Mesenchymal stem cell (in vitro differentiated cells and primary cell): ENCODE results near the gene RBP3.

ENCODE experiments used
- DNase-seq: peaks from one replicate; pipeline ENCODE4 v3.0.0-alpha.2; 2013
- H2AFZ ChIP-seq: one replicate; pipeline ENCODE4 v1.6.1; 2013; ENCODE audit warnings: low read depth, mild to moderate bottlenecking, control low read depth, inconsistent platforms, low read length, moderate library complexity
- H2AK5ac ChIP-seq: 2 replicates; pipeline ENCODE4 v1.6.1; 2013; ENCODE audit warnings: low read length, moderate library complexity, mild to moderate bottlenecking, inconsistent platforms; ENCODE audit not compliant: severe bottlenecking
- H2BK120ac ChIP-seq: one replicate; pipeline ENCODE4 v1.6.1; 2013; ENCODE audit warnings: low read depth, mild to moderate bottlenecking, inconsistent platforms, low read length, moderate library complexity
- H2BK12ac ChIP-seq, 2 experiments: one replicate each; pipeline ENCODE4 v1.6.1; 2013; ENCODE audit warnings: inconsistent platforms in 2 of 2, low read length in 2 of 2, mild to moderate bottlenecking in 2 of 2, moderate library complexity in 2 of 2, control low read depth in 1 of 2
- H2BK15ac ChIP-seq: one replicate; pipeline ENCODE4 v1.6.1; 2013; ENCODE audit warnings: mild to moderate bottlenecking, low read depth, inconsistent platforms; ENCODE audit not compliant: poor library complexity, severe bottlenecking
- H2BK5ac ChIP-seq: 2 replicates; pipeline ENCODE4 v1.6.1; 2013; ENCODE audit warnings: low read depth, mild to moderate bottlenecking, low read length, control low read depth, inconsistent platforms; ENCODE audit not compliant: poor library complexity, severe bottlenecking
- H3K14ac ChIP-seq, 2 experiments: one replicate each; pipeline ENCODE4 v1.6.1; 2013; ENCODE audit warnings: inconsistent platforms in 2 of 2, low read length in 2 of 2, control low read depth in 1 of 2, mild to moderate bottlenecking in 1 of 2, moderate library complexity in 1 of 2
- H3K18ac ChIP-seq, 2 experiments: one replicate each; pipeline ENCODE4 v1.6.1; 2013; ENCODE audit warnings: inconsistent platforms in 2 of 2, low read length in 2 of 2, control low read depth in 1 of 2, low read depth in 1 of 2, mild to moderate bottlenecking in 1 of 2
- H3K23ac ChIP-seq, 2 experiments: one replicate each; pipeline ENCODE4 v1.6.1; 2013; ENCODE audit warnings: inconsistent platforms in 2 of 2, low read length in 2 of 2, mild to moderate bottlenecking in 2 of 2, moderate library complexity in 2 of 2, control low read depth in 1 of 2
- H3K27ac ChIP-seq: 2 replicates; pipeline ENCODE4 v1.5.1; 2013; ENCODE audit warnings: mild to moderate bottlenecking, moderate library complexity, low read length, control low read depth, inconsistent platforms; ENCODE audit not compliant: poor library complexity, severe bottlenecking
- H3K27me3 ChIP-seq, 2 experiments: 2 replicates each; pipeline versions ENCODE4 v1.6.1 to v1.7.0; 2013; ENCODE audit warnings: low read length in 2 of 2, mild to moderate bottlenecking in 2 of 2, moderate library complexity in 2 of 2, control low read depth in 1 of 2, inconsistent platforms in 1 of 2; ENCODE audit not compliant: control insufficient read depth in 1 of 2, insufficient read depth in 1 of 2
- H3K36me3 ChIP-seq, 2 experiments: 2 replicates each; pipeline versions ENCODE4 v1.6.1 to v1.7.0; 2013; ENCODE audit warnings: low read length in 2 of 2, control low read depth in 1 of 2, inconsistent platforms in 1 of 2, low read depth in 1 of 2, mild to moderate bottlenecking in 1 of 2; ENCODE audit not compliant: insufficient read depth in 2 of 2, control insufficient read depth in 1 of 2
- H3K4ac ChIP-seq, 2 experiments: one replicate each; pipeline ENCODE4 v1.6.1; 2013; ENCODE audit warnings: inconsistent platforms in 2 of 2, low read length in 2 of 2, mild to moderate bottlenecking in 2 of 2, moderate library complexity in 2 of 2, control low read depth in 1 of 2, low read depth in 1 of 2
- H3K4me1 ChIP-seq: 2 replicates; pipeline ENCODE4 v1.6.1; 2013; ENCODE audit warnings: low read depth, low read length, control low read depth; ENCODE audit not compliant: control insufficient read depth, insufficient read depth
- H3K4me2 ChIP-seq: 2 replicates; pipeline ENCODE4 v1.6.1; 2013; ENCODE audit warnings: low read length, mild to moderate bottlenecking, inconsistent platforms; ENCODE audit not compliant: poor library complexity, severe bottlenecking
- H3K4me3 ChIP-seq, 2 experiments: 2 replicates each; pipeline versions ENCODE4 v1.5.1 to v1.7.0; 2013; ENCODE audit warnings: low read length in 2 of 2, mild to moderate bottlenecking in 2 of 2, control low read depth in 1 of 2, low read depth in 1 of 2; ENCODE audit not compliant: insufficient read depth in 1 of 2
- H3K79me1 ChIP-seq: replicated peaks from 2 replicates; pipeline ENCODE4 v1.6.1; 2013; ENCODE audit warnings: mild to moderate bottlenecking, control low read depth, low read length, inconsistent platforms; ENCODE audit not compliant: poor library complexity, severe bottlenecking
- H3K9ac ChIP-seq: 2 replicates; pipeline ENCODE4 v1.7.0; 2013; ENCODE audit warnings: mild to moderate bottlenecking, low read length, moderate library complexity
- H3K9me3 ChIP-seq: 2 replicates; pipeline ENCODE4 v1.7.0; 2013; ENCODE audit warnings: mild to moderate bottlenecking, low read length; ENCODE audit not compliant: control insufficient read depth
- H4K8ac ChIP-seq: one replicate; pipeline ENCODE4 v1.6.1; 2013; ENCODE audit warnings: inconsistent platforms, mild to moderate bottlenecking, low read length, moderate library complexity
- H4K91ac ChIP-seq: one replicate; pipeline ENCODE4 v1.6.1; 2013; ENCODE audit warnings: mild to moderate bottlenecking, low read length, inconsistent platforms
- WGBS: methylation state at CpG from one replicate; pipeline ENCODE4 v1.1.7; 2013; ENCODE audit warnings: mixed read lengths; 5-methylcytosine and 5-hydroxymethylcytosine counted together

RBP3 gene

GRCh38 chr10:47318706-47319105 lies 29.5 kb upstream of the RBP3 start:
- no peak overlapping the region for H3K27ac ChIP-seq
- H3K4me3 ChIP-seq, result no peak overlapping the region
- H3K9me3 ChIP-seq, result no peaks in the 10 kb centered on the region
- WGBS, result 67% methylated on average over 9 of the region's 9 CpGs
- no peaks in the 10 kb centered on the region for H3K36me3 ChIP-seq
- no peak overlapping the region for H3K14ac ChIP-seq
- no peak overlapping the region for H2AFZ ChIP-seq
- H3K4me2 ChIP-seq, result no peak overlapping the region
- peaks cover 34 to 47% of the 10 kb centered on the region in 2 experiments for H3K27me3 ChIP-seq
- no peak overlapping the region for H2BK15ac ChIP-seq
- H4K91ac ChIP-seq, result no peak overlapping the region
- H2BK5ac ChIP-seq, result no peak overlapping the region
- no peak overlapping the region for H2AK5ac ChIP-seq
- H3K18ac ChIP-seq, result no peak overlapping the region
- no peak overlapping the region for H3K23ac ChIP-seq
- no peak overlapping the region for H3K9ac ChIP-seq
- no peak overlapping the region for H2BK120ac ChIP-seq
- DNase-seq, result no peak
- H3K4ac ChIP-seq, result no peak overlapping the region
- no peak overlapping the region for H2BK12ac ChIP-seq
- no peaks in the 10 kb centered on the region for H3K4me1 ChIP-seq
- H4K8ac ChIP-seq, result no peak overlapping the region
- H3K79me1 ChIP-seq, result no peaks in the 10 kb centered on the region

- no peaks in the 10 kb centered on the region for H3K9me3 ChIP-seq
- DNase-seq, result no peak
- H3K4me3 ChIP-seq, result no peak overlapping the region
- no peak overlapping the region for H2AK5ac ChIP-seq
- no peak overlapping the region for H3K18ac ChIP-seq
- WGBS, result 80% methylated on average over 8 of the region's 8 CpGs
- no peaks in the 10 kb centered on the region for H3K4me1 ChIP-seq
- no peak overlapping the region for H4K8ac ChIP-seq
- H3K9ac ChIP-seq, result no peak overlapping the region
- peaks cover 35 to 58% of the 10 kb centered on the region in 2 experiments for H3K27me3 ChIP-seq
- no peak overlapping the region for H2BK120ac ChIP-seq
- H3K36me3 ChIP-seq, result no peaks in the 10 kb centered on the region
- no peak overlapping the region for H3K14ac ChIP-seq
- no peak overlapping the region for H2BK5ac ChIP-seq
- no peak overlapping the region for H3K27ac ChIP-seq
- H2AFZ ChIP-seq, result no peak overlapping the region
- H3K79me1 ChIP-seq, result no peaks in the 10 kb centered on the region
- H4K91ac ChIP-seq, result no peak overlapping the region
- no peak overlapping the region for H2BK12ac ChIP-seq
- no peak overlapping the region for H3K4me2 ChIP-seq
- no peak overlapping the region for H3K23ac ChIP-seq
- no peak overlapping the region for H3K4ac ChIP-seq
- H2BK15ac ChIP-seq, result no peak overlapping the region
Measured at GRCh38 chr10:47319784-47320183, 28.4 kb upstream of the RBP3 start.

GRCh38 chr10:47320812-47321211 lies 27.4 kb upstream of the RBP3 start:
- Histone ChIP-seq H4K91ac (no peak overlapping the region), H2BK15ac (no peak overlapping the region), H3K4me3 (no peak overlapping the region), H2BK12ac (no peak overlapping the region), H3K9ac (no peak overlapping the region), H3K36me3 (no peaks in the 10 kb centered on the region), H3K14ac (no peak overlapping the region), H3K27ac (no peak overlapping the region), H3K4me2 (no peak overlapping the region), H2AFZ (no peak overlapping the region), H3K79me1 (no peaks in the 10 kb centered on the region), H3K4me1 (no peaks in the 10 kb centered on the region), H4K8ac (no peak overlapping the region), H2BK5ac (no peak overlapping the region), H3K18ac (no peak overlapping the region), H3K4ac (no peak overlapping the region), H3K23ac (no peak overlapping the region), H2BK120ac (no peak overlapping the region), H3K9me3 (no peaks in the 10 kb centered on the region), H2AK5ac (no peak overlapping the region), H3K27me3 (peaks cover 35 to 66% of the 10 kb centered on the region in 2 experiments)
- no peak for DNase-seq
- 81% methylated on average over 6 of the region's 6 CpGs for WGBS

GRCh38 chr10:47321521-47322195 lies 26.5 kb upstream of the RBP3 start:
- Histone ChIP-seq H3K4me3 (no peak overlapping the region), H3K23ac (no peak overlapping the region), H3K4me1 (no peaks in the 10 kb centered on the region), H3K4ac (no peak overlapping the region), H2BK5ac (no peak overlapping the region), H2BK15ac (no peak overlapping the region), H3K27ac (no peak overlapping the region), H3K4me2 (no peak overlapping the region), H3K18ac (no peak overlapping the region), H2BK120ac (no peak overlapping the region), H4K8ac (no peak overlapping the region), H3K14ac (no peak overlapping the region), H2AK5ac (no peak overlapping the region), H3K9ac (no peak overlapping the region), H3K9me3 (no peaks in the 10 kb centered on the region), H2BK12ac (no peak overlapping the region), H2AFZ (no peak overlapping the region), H3K27me3 (peaks cover 35 to 66% of the 10 kb centered on the region in 2 experiments), H3K79me1 (no peaks in the 10 kb centered on the region), H3K36me3 (no peaks in the 10 kb centered on the region), H4K91ac (no peak overlapping the region)
- WGBS, result 69% methylated on average over 7 of the region's 8 CpGs
- DNase-seq, result no peak
